OCI-LY7 (cell line): ENCODE measurements around the gene USH1G. TPM values are rescaled to one million over a fixed set of nuclear protein-coding genes. Genes with fewer than 3 reads are reported as not detected.
A peak's percentile ranks its signal among the peaks of the same experiment; 100 is the strongest.

Source experiments
- Bru-seq: library from RNA; stranded (reverse); fragments of 400-500 nt; gene quantifications from one replicate; lab custom pipeline; 2021; lab: Mats Ljungman, UMichigan
- BruChase-seq, 2 experiments: library from RNA; stranded (reverse); fragments of 400-500 nt; gene quantifications; one replicate each; lab custom pipeline; 2021; lab: Mats Ljungman, UMichigan
- BruUV-seq: library from RNA; stranded (reverse); fragments of 400-500 nt; replicated peaks from 2 replicates; lab custom pipeline; 2021; lab: Mats Ljungman, UMichigan
- CTCF ChIA-PET: fragments of 300-600 bp; sonication (Branson Sonifier 250); formaldehyde crosslinking; loops from one replicate; lab custom pipeline; 2022; ENCODE audit warnings: antibody characterized with exemption; ENCODE audit not compliant: unreplicated experiment; lab: Charles Lee
- POLR2A ChIA-PET: fragments of 300-600 bp; sonication (Branson Sonifier 250); formaldehyde crosslinking; loops from one replicate; lab custom pipeline; 2022; ENCODE audit warnings: antibody characterized with exemption; lab: Charles Lee
- DNase-seq: peaks from one replicate; pipeline ENCODE4 v3.0.0-alpha.2; 2015; ENCODE audit warnings: low spot score
- H2AFZ ChIP-seq: fragments of 200-600 bp; sonication (generic), shearing (Covaris generic); 2 replicates; pipeline ENCODE4 v1.6.1; 2014; ENCODE audit warnings: mild to moderate bottlenecking, antibody characterized with exemption, low read length, moderate library complexity
- H3K27ac ChIP-seq: fragments of 200-600 bp; sonication (generic); 2 replicates; pipeline ENCODE4 v1.5.1; 2014; ENCODE audit warnings: mixed run types, low read depth, mild to moderate bottlenecking, moderate library complexity, low read length, inconsistent platforms; ENCODE audit not compliant: poor library complexity, severe bottlenecking
- H3K36me3 ChIP-seq: fragments of 200-600 bp; sonication (generic); 2 replicates; pipeline ENCODE4 v1.6.1; 2014; ENCODE audit warnings: mild to moderate bottlenecking, antibody characterized with exemption, low read length, moderate library complexity, mixed read lengths; ENCODE audit not compliant: insufficient read depth
- H3K4me1 ChIP-seq: fragments of 200-600 bp; sonication (generic); 2 replicates; pipeline ENCODE4 v1.5.1; 2014; ENCODE audit warnings: mild to moderate bottlenecking, low read length; ENCODE audit not compliant: insufficient read depth, poor library complexity, severe bottlenecking
- H3K4me2 ChIP-seq: fragments of 200-600 bp; sonication (generic); 2 replicates; pipeline ENCODE4 v1.6.1; 2014; ENCODE audit warnings: mild to moderate bottlenecking, low read length
- H3K4me3 ChIP-seq: fragments of 200-600 bp; sonication (generic); 2 replicates; pipeline ENCODE4 v1.5.1; 2014; ENCODE audit warnings: mild to moderate bottlenecking, low read depth, low read length; ENCODE audit not compliant: poor library complexity, severe bottlenecking
- H3K79me2 ChIP-seq: fragments of 200-600 bp; sonication (generic); 2 replicates; pipeline ENCODE4 v1.6.1; 2016; ENCODE audit warnings: low read depth, mild to moderate bottlenecking, low read length, moderate library complexity, mixed read lengths; ENCODE audit not compliant: insufficient read depth
- H3K9me2 ChIP-seq: fragments of 200-600 bp; sonication (generic); 2 replicates; pipeline ENCODE4 v1.6.1; 2016; ENCODE audit warnings: mild to moderate bottlenecking, low read length, mixed read lengths; ENCODE audit not compliant: insufficient read depth
- H3K9me3 ChIP-seq: fragments of 200-600 bp; sonication (generic); 2 replicates; pipeline ENCODE4 v1.6.1; 2014; ENCODE audit warnings: mild to moderate bottlenecking, mixed run types, low read length, mixed read lengths
- H4K20me1 ChIP-seq: fragments of 200-600 bp; sonication (generic); 2 replicates; pipeline ENCODE4 v1.6.1; 2014; ENCODE audit warnings: mild to moderate bottlenecking, antibody characterized with exemption, low read length, moderate library complexity, mixed read lengths; ENCODE audit not compliant: insufficient read depth
- CTCF ChIP-seq: fragments of 200-600 bp; sonication (generic); conservative IDR thresholded peaks from 2 replicates; pipeline ENCODE4 v1.5.1; 2014; ENCODE audit warnings: mild to moderate bottlenecking, antibody characterized with exemption, low read length, moderate library complexity, mixed read lengths
- EZH2phosphoT487 ChIP-seq: fragments of 200-600 bp; sonication (generic); IDR thresholded peaks from 2 replicates; pipeline ENCODE4 v1.6.1; 2018; ENCODE audit warnings: low read depth, borderline replicate concordance, mild to moderate bottlenecking, mixed run types, antibody characterized with exemption, low read length, moderate library complexity, mixed read lengths
- intact Hi-C: fragments of 100-400 bp; cut with micrococcal nuclease; formaldehyde crosslinking; loops from one replicate; pipeline ENCODE4 v1.10.0; 2022; ENCODE audit not compliant: unreplicated experiment
- long read RNA-seq: library from polyadenylated mRNA; stranded (forward); transcript quantifications from one replicate; pipeline ENCODE4 v2.0.0, GENCODE V29; 2022
- total RNA-seq, 2 experiments: library from RNA; depleted of rRNA in 1 of 2; stranded (reverse); fragments of >200 nt in 1 of 2; shearing (Covaris generic) in 1 of 2; gene quantifications; 2 replicates each; pipeline ENCODE4 v1.2.3, GENCODE V29; 2014 to 2022

The USH1G gene
- not detected in 2 replicates for total RNA-seq (2014; rRNA removed; shearing (Covaris generic))
- not detected in 2 replicates for total RNA-seq (2022)
- not detected for Bru-seq, nascent RNA
- not detected for BruChase-seq, experiment 1, labeled RNA remaining after a 6-hour chase
- not detected for BruChase-seq, experiment 2, labeled RNA remaining after a 2-hour chase
- long read RNA-seq: 0 reads

GRCh38 chr17:74922694-74923537 is at the start of gene USH1G:
USH1G (minus strand) TSS chr17:74923255; CDS start chr17:74923073, 182 bp downstream.
- POLR2A ChIA-PET: interaction anchor here (0.6 kb wide), 1 partner anchor 256 kb away, joined by 3 read pairs; no protein-coding TSS in a partner anchor
- no peak for TF ChIP-seq CTCF
- no peak for TF ChIP-seq EZH2phosphoT487

GRCh38 chr17:74972107-74972972 is 49.3 kb upstream of the USH1G start, which contains the start of gene HID1:
HID1 (minus strand) TSS chr17:74972759; CDS start chr17:74972656, 103 bp downstream.
- no peak for TF ChIP-seq CTCF
- ChIA-PET POLR2A (interaction anchor here (1.2 to 2.2 kb wide), 3 partner anchors 11 to 40 kb away, joined by 4 to 9 read pairs (median 5); partner anchors contain the start of gene MRPL58), CTCF (interaction anchor here (0.7 to 1.8 kb wide), 3 partner anchors 9 to 11 kb away, joined by 3 to 9 read pairs (median 4); no protein-coding TSS in a partner anchor)
- Histone ChIP-seq H3K4me3 (peak within 1 kb of the TSS; percentile 62), H3K27ac (no peak within 1 kb of the TSS), H3K9me3 (no peaks in the 10 kb centered on the region), H2AFZ (no peak within 1 kb of the TSS), H3K79me2 (no peaks in the 10 kb centered on the region), H3K4me1 (peaks cover 10% of the 10 kb centered on the region), H3K36me3 (no peaks in the 10 kb centered on the region), H3K4me2 (peak within 1 kb of the TSS; percentile 71), H4K20me1 (no peaks in the 10 kb centered on the region), H3K9me2 (no peaks in the 10 kb centered on the region)
- peak; percentile 72 for DNase-seq
- BruUV-seq: no TSS peak
- intact Hi-C loops: no loop called here

More at GRCh38 chr17:74922694-74923537, at the start of gene USH1G:
- Histone ChIP-seq H3K79me2 (no peaks in the 10 kb centered on the region), H3K9me2 (no peaks in the 10 kb centered on the region), H3K4me2 (no peak within 1 kb of the TSS), H3K4me3 (no peak within 1 kb of the TSS), H3K9me3 (no peaks in the 10 kb centered on the region), H3K4me1 (no peaks in the 10 kb centered on the region), H3K27ac (no peak within 1 kb of the TSS), H2AFZ (no peak within 1 kb of the TSS), H4K20me1 (no peaks in the 10 kb centered on the region), H3K36me3 (no peaks in the 10 kb centered on the region)
- no peak for DNase-seq
- intact Hi-C loops: loop anchor here (1.0 kb wide), 1 partner anchor 35 kb away; no protein-coding TSS in a partner anchor
- CTCF ChIA-PET: interaction anchor here (0.8 to 1.0 kb wide), 2 partner anchors 35 to 38 kb away, joined by 3 to 4 read pairs; no protein-coding TSS in a partner anchor
- no TSS peak for BruUV-seq
